ENCODE data around the gene SUSD4.

The SUSD4 gene

DNA sequence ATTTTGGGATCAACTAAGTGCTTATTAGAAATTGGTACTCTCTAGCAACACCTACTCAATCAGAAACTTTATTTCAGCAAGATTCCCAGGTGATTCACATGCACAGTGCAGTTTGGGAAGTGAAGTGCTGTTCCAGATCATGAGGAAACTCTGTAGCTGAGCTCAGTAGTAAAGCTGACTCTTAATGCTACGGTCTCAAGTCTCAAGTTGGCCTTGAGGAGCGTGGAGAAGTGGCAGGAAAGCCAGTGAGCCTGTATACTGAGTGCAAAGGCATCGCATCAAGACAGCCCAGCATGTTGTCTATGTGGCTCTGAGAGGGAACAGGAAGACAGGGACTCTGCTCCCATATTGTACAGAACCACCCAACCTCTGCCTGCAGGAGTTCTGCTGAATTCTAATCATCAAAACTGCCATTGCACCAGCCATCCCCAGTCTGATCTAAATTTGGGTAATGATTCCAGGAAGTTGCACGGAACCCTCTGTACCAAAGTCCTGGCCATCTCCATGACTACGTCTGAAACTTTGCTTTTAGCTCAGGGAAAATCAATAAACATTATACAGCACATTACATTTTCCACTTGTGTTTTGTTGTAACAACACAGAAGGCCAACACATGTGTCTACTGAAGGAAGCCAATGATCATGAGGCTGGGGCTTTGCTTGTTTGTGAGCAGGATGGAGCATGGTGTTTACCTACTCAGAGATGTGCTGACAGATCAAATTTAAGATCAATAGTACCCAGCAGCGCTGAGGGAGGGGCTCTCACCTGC is 115.8 kb downstream of the SUSD4 start:
- in situ Hi-C loops (cut with HindIII; ENCODE audit: low sequenced_read_pairs), result no loop called here
- no peak for DNase-seq (ENCODE audit: low read depth)
- TF ChIP-seq, protein P1, sequence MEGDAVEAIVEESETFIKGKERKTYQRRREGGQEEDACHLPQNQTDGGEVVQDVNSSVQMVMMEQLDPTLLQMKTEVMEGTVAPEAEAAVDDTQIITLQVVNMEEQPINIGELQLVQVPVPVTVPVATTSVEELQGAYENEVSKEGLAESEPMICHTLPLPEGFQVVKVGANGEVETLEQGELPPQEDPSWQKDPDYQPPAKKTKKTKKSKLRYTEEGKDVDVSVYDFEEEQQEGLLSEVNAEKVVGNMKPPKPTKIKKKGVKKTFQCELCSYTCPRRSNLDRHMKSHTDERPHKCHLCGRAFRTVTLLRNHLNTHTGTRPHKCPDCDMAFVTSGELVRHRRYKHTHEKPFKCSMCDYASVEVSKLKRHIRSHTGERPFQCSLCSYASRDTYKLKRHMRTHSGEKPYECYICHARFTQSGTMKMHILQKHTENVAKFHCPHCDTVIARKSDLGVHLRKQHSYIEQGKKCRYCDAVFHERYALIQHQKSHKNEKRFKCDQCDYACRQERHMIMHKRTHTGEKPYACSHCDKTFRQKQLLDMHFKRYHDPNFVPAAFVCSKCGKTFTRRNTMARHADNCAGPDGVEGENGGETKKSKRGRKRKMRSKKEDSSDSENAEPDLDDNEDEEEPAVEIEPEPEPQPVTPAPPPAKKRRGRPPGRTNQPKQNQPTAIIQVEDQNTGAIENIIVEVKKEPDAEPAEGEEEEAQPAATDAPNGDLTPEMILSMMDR (IDR thresholded peaks at IDR 0.05; ENCODE audit: low read depth, low read length, missing control alignments), result no peak
- H3K4me3 ChIP-seq (ENCODE audit: low read depth, low read length), result no peak overlapping the region

DNA sequence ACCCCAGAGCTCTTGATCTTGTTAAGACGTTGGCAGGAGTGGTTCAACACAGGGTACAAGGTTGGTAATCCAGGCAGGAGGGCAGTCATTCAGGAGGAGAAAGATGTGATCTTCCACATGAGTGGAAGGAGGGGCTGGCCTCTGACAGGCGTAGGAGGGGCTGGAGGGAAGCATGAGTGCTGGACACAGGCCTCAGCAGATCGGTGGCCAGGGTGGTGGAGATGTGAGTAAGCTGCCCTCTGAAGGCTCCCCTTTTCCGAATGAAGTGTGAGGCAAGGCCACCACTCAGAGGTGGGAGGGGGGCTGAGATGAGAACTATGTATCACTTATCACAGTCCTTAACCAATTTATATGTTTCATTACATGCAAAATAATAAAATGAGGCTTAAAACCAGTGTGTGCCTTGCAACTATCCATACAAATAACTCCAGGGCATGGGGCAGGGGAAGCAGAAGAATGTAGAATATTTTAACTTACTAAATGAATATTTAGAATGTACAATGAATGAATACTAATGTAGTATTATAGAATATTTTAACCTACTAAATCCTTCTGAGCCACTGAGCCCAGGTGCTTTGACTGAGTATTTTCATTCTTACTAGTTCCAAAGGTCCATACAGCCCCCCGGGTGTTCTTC is 117.4 kb downstream of the SUSD4 start:
- in situ Hi-C loops (cut with HindIII; ENCODE audit: low sequenced_read_pairs), result no loop called here
- DNase-seq (ENCODE audit: low read depth), result no peak
- H3K4me3 ChIP-seq (ENCODE audit: low read depth, low read length), result no peak overlapping the region
- TF ChIP-seq, protein P1 (IDR thresholded peaks at IDR 0.05; ENCODE audit: low read depth, low read length, missing control alignments), result no peak

DNA sequence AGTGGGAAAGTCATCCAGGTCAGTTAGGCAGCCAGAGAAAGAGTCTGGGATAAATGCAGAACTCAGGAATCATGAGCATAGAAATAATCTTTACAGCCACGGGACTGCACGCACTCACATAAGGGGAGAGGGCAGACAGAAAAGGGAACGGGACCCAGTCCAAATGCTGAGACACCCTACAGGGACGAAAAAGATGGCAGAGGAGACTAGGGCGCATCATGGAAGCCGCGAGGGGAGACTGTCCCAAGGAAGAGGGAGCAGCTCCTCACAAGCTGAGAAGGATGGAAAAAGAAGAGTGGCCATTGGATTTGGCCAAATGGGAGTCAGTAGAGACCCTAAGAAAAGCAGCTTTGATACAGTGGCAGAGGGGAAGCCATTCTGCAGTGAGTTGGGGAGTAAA is 118.0 kb downstream of the SUSD4 start:
- no peak overlapping the region for H3K4me3 ChIP-seq (ENCODE audit: low read depth, low read length)
- in situ Hi-C loops (cut with HindIII; ENCODE audit: low sequenced_read_pairs), result no loop called here
- TF ChIP-seq, protein P1 (IDR thresholded peaks at IDR 0.05; ENCODE audit: low read depth, low read length, missing control alignments), result no peak
- no peak for DNase-seq (ENCODE audit: low read depth)

DNA sequence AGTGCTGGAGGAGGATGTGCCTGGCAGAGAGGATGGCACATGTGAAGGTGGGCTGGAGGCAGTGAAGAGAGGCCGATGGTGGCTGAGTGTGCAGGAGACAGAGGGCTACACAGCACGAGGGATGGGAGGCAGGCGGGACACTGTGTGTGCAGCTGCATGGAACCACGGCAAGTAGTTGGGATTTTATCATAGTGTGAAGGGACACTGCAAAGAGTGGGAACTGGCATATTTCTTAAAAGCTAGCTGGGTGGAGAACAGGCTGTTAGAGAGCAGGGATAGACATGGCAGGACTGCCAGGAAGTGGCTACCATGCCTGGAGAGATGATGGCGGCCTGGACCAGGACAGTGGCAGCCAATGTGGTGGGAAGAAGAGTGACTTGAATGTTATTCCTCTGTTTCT is 118.6 kb downstream of the SUSD4 start:
- TF ChIP-seq, protein P1 (IDR thresholded peaks at IDR 0.05; ENCODE audit: low read depth, low read length, missing control alignments), result no peak
- H3K4me3 ChIP-seq (ENCODE audit: low read depth, low read length), result no peak overlapping the region
- in situ Hi-C loops (cut with HindIII; ENCODE audit: low sequenced_read_pairs), result no loop called here
- no peak for DNase-seq (ENCODE audit: low read depth)

DNA sequence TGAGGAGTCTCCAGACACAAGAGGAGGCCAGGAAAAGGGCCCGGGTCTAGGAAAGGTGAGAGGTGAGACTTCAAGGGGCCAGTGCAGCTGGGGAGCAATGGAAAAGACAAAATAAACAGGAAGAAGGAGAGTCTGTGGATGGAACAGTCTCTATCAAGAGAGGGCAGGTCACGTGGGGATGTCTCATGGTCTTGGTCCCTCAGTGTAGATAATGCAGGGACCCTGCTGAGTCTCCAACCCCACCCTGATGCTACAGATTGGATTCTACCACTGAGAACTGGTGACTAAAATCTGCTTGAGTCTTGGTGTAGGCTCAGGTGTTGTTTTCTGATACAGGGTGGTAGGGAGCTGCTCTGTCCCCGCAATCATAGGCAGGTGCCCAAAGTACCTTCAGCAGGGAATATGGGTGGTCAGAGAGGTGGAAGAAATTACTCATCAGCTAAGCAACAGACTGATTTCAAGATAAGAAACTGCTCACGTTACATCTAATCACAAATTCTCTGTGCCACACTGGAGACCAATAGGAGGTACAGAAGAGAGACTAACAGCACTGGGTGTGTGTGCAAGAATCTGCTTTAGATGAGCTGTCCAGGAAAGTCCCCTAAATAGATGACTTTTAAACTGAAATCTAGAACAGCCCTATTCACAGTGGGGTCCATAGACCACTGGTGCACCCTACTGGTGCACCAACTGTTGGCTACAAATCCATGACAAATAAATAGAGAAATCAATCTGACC is 119.4 kb downstream of the SUSD4 start:
- DNase-seq (ENCODE audit: low read depth), result no peak
- TF ChIP-seq, protein P1 (IDR thresholded peaks at IDR 0.05; ENCODE audit: low read depth, low read length, missing control alignments), result peak; percentile 39
- in situ Hi-C loops (cut with HindIII; ENCODE audit: low sequenced_read_pairs), result no loop called here
- H3K4me3 ChIP-seq (ENCODE audit: low read depth, low read length), result no peak overlapping the region

DNA sequence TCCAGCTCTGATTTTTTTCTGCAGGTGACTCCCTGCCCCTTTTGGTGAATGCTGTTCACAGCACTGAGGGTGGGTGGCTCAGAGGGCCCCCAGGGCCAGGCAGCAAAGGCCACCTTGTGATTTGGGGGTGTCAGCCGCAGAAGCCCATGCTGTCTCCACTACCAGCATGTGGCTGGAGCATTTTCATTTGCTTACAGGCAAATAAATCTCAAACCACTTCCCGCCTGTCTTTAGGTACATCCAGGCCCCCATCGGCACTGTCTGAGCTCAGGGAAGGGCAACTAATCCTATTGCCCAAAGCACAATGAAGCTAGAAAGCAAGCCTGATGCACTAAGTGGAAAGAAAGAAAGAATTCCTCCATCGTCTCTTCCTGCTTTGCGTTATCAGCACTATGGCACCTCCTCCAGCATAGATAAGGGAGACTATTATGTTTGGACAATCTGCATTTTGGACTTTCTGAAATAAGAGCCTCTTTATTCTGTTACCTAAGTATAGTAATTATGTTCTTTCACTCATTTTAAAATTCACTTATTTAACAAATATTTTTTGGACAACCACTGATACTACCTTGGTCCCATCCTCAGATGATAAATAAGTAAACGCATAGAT is 120.4 kb downstream of the SUSD4 start:
- TF ChIP-seq, protein P1 (IDR thresholded peaks at IDR 0.05; ENCODE audit: low read depth, low read length, missing control alignments), result no peak

More for the DNA sequence above, 120.4 kb downstream of the SUSD4 start:
- DNase-seq (ENCODE audit: low read depth), result no peak
- in situ Hi-C loops (cut with HindIII; ENCODE audit: low sequenced_read_pairs), result no loop called here
- no peak overlapping the region for H3K4me3 ChIP-seq (ENCODE audit: low read depth, low read length)

Data from astrocyte of the cerebellum (primary cell).